SU-DHL-6 (cell line): ENCODE data around the gene MAN2A1.
A peak's percentile ranks its signal among the peaks of the same experiment; 100 is the strongest.

Source experiments
- H2AFZ ChIP-seq: fragments of 200-600 bp; sonication (generic); 2 replicates; pipeline ENCODE4 v1.6.1; 2014; ENCODE audit warnings: low read depth, mild to moderate bottlenecking, moderate library complexity, mixed read lengths, antibody characterized with exemption, low read length; ENCODE audit not compliant: severe bottlenecking
- H3F3A ChIP-seq: fragments of 200-600 bp; shearing (Covaris generic); 2 replicates; pipeline ENCODE4 v1.6.0; 2016; ENCODE audit warnings: antibody characterized with exemption, mild to moderate bottlenecking; ENCODE audit not compliant: insufficient read depth
- H3K27ac ChIP-seq: fragments of 200-600 bp; sonication (generic); 2 replicates; pipeline ENCODE4 v1.5.1; 2016; ENCODE audit warnings: low read depth, mild to moderate bottlenecking, low read length, moderate library complexity, mixed read lengths
- H3K27me3 ChIP-seq: fragments of 200-600 bp; sonication (generic), shearing (Covaris generic); 2 replicates; pipeline ENCODE4 v1.6.0; 2014; ENCODE audit warnings: mild to moderate bottlenecking, low read length
- H3K36me3 ChIP-seq: fragments of 200-600 bp; sonication (generic); 2 replicates; pipeline ENCODE4 v1.6.1; 2014; ENCODE audit warnings: mild to moderate bottlenecking, low read length, mixed read lengths
- H3K4me2 ChIP-seq: fragments of 300-600, 200-600 bp; shearing (Covaris generic), sonication (generic); 2 replicates; pipeline ENCODE4 v1.6.0; 2014; ENCODE audit warnings: low read length, low read depth, mild to moderate bottlenecking; ENCODE audit not compliant: poor library complexity, severe bottlenecking
- H3K4me3 ChIP-seq: fragments of 200-600 bp; sonication (generic); 2 replicates; pipeline ENCODE4 v1.5.1; 2014; ENCODE audit warnings: antibody characterized with exemption, low read length, mild to moderate bottlenecking, mixed read lengths; ENCODE audit not compliant: insufficient read depth, poor library complexity, severe bottlenecking
- H3K79me2 ChIP-seq: fragments of 200-600 bp; sonication (generic); 2 replicates; pipeline ENCODE4 v1.6.1; 2014; ENCODE audit warnings: mild to moderate bottlenecking, low read length, moderate library complexity; ENCODE audit not compliant: insufficient read depth
- H3K9ac ChIP-seq: fragments of 200-600 bp; sonication (generic); 2 replicates; pipeline ENCODE4 v1.7.0; 2014; ENCODE audit warnings: mild to moderate bottlenecking, low read length
- H3K9me2 ChIP-seq: fragments of 200-600 bp; sonication (generic); replicated peaks from 2 replicates; pipeline ENCODE4 v1.6.1; 2014; ENCODE audit warnings: low read length; ENCODE audit not compliant: insufficient read depth
- H3K9me3 ChIP-seq: fragments of 200-600 bp; sonication (generic); 2 replicates; pipeline ENCODE4 v1.6.1; 2014; ENCODE audit warnings: low read length, mixed read lengths; ENCODE audit not compliant: insufficient read depth
- H4K20me1 ChIP-seq: fragments of 200-600 bp; sonication (generic); 2 replicates; pipeline ENCODE4 v1.6.1; 2014; ENCODE audit warnings: low read depth, mild to moderate bottlenecking, antibody characterized with exemption, low read length, moderate library complexity, mixed read lengths
- CTCF ChIP-seq: fragments of 200-600 bp; sonication (generic); IDR thresholded peaks from one replicate; pipeline ENCODE4 v1.5.1; 2017; ENCODE audit warnings: antibody characterized with exemption, mild to moderate bottlenecking, low read length, moderate library complexity; ENCODE audit not compliant: insufficient read depth, poor library complexity, severe bottlenecking
- EZH2phosphoT487 ChIP-seq: fragments of 200-600 bp; sonication (generic), shearing (Covaris generic); conservative IDR thresholded peaks from 2 replicates; pipeline ENCODE4 v1.6.1; 2018; ENCODE audit warnings: mild to moderate bottlenecking, antibody characterized with exemption, low read length, moderate library complexity, mixed read lengths

The MAN2A1 gene

DNA sequence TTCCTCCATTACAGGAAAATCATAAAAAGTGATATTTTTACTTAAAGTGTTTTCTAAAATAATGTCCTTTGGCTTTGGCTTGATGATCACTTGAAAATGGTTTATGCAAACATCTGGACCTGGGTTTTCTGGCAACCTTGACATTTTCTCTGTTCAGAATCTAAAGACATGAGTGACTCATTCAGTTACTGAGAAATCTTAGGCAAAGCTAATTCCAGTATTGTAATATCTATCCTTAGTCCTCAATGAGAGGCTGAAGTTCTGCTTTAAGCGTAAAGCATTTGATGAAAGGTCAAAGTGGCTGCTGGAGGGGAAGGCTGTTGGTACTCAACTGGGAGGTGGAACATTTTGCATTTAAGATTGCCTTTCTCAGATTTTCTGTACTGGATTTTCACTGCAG is 2.3 kb downstream of the MAN2A1 start:
- Histone ChIP-seq H3K27ac (no peak overlapping the region), H3F3A (no peaks in the 10 kb centered on the region), H4K20me1 (peaks cover 15% of the 10 kb centered on the region), H3K9ac (peak overlapping the region; percentile 86; the same call in 1 of the 2 replicates), H2AFZ (no peak overlapping the region), H3K36me3 (no peaks in the 10 kb centered on the region), H3K4me3 (no peak overlapping the region), H3K9me3 (no peaks in the 10 kb centered on the region), H3K9me2 (no peaks in the 10 kb centered on the region), H3K27me3 (no peaks in the 10 kb centered on the region), H3K79me2 (peaks cover 54% of the 10 kb centered on the region; the same call in 1 of the 2 replicates), H3K4me2 (peak overlapping the region; percentile 82)
- no peak for TF ChIP-seq CTCF

GRCh38 chr5:109692852-109693251 is 3.1 kb downstream of the MAN2A1 start:
- no peak overlapping the region for H3K9ac ChIP-seq
- peaks cover 63% of the 10 kb centered on the region; the same call in 1 of the 2 replicates for H3K79me2 ChIP-seq
- H3K4me3 ChIP-seq: no peak overlapping the region
- H3K9me3 ChIP-seq: no peaks in the 10 kb centered on the region
- no peaks in the 10 kb centered on the region for H3K9me2 ChIP-seq
- no peak overlapping the region for H3K4me2 ChIP-seq
- H2AFZ ChIP-seq: no peak overlapping the region
- TF ChIP-seq CTCF: no peak
- TF ChIP-seq EZH2phosphoT487: no peak
- H3F3A ChIP-seq: no peaks in the 10 kb centered on the region
- H3K36me3 ChIP-seq: no peaks in the 10 kb centered on the region
- H3K27ac ChIP-seq: no peak overlapping the region
- no peaks in the 10 kb centered on the region for H3K27me3 ChIP-seq
- peaks cover 19% of the 10 kb centered on the region for H4K20me1 ChIP-seq

- H3K9me3 ChIP-seq: no peaks in the 10 kb centered on the region
- H4K20me1 ChIP-seq: peaks cover 19% of the 10 kb centered on the region
- H3K27ac ChIP-seq: no peak overlapping the region
- H3K4me2 ChIP-seq: no peak overlapping the region
- no peak overlapping the region for H3K4me3 ChIP-seq
- no peaks in the 10 kb centered on the region for H3K36me3 ChIP-seq
- H3K79me2 ChIP-seq: peaks cover 70% of the 10 kb centered on the region
- no peaks in the 10 kb centered on the region for H3K9me2 ChIP-seq
- H3K27me3 ChIP-seq: no peaks in the 10 kb centered on the region
- H2AFZ ChIP-seq: no peak overlapping the region
- H3F3A ChIP-seq: no peaks in the 10 kb centered on the region
- H3K9ac ChIP-seq: no peak overlapping the region
- TF ChIP-seq EZH2phosphoT487: no peak
- TF ChIP-seq CTCF: no peak
Observed at GRCh38 chr5:109693535-109694400, 4.0 kb downstream of the MAN2A1 start.
